Mesothelial cell of epicardium (in vitro differentiated cells): Measurements from ENCODE around the gene ALOX5. TPM values are rescaled to one million over a fixed set of nuclear protein-coding genes. Genes with fewer than 3 reads are reported as not detected.
A peak's percentile ranks its signal among the peaks of the same experiment; 100 is the strongest.

ENCODE experiments used
- DNase-seq, 2 experiments: peaks; one replicate each; pipeline ENCODE4 v3.0.0; 2021; ENCODE audit warnings: low spot score in 2 of 2; ENCODE audit not compliant: unreplicated experiment in 2 of 2
- H3K27ac Mint-ChIP-seq: 2 replicates; pipeline ENCODE4 v1.8.0; 2021; ENCODE audit warnings: mixed read lengths
- H3K27me3 Mint-ChIP-seq: 2 replicates; pipeline ENCODE4 v1.8.0; 2021; ENCODE audit warnings: low read depth, mixed read lengths
- H3K36me3 Mint-ChIP-seq: 2 replicates; pipeline ENCODE4 v1.8.0; 2021; ENCODE audit warnings: mixed read lengths
- H3K4me1 Mint-ChIP-seq: 2 replicates; pipeline ENCODE4 v1.8.0; 2021; ENCODE audit warnings: mixed read lengths
- H3K4me3 Mint-ChIP-seq: 2 replicates; pipeline ENCODE4 v1.8.0; 2021; ENCODE audit warnings: mild to moderate bottlenecking, moderate library complexity, mixed read lengths
- H3K9me3 Mint-ChIP-seq: 2 replicates; pipeline ENCODE4 v1.8.0; 2021; ENCODE audit warnings: mixed read lengths
- CTCF ChIP-seq: fragments of 200-600 bp; sonication (generic); IDR thresholded peaks from one replicate; pipeline ENCODE4 v1.5.0; 2021; ENCODE audit warnings: antibody characterized with exemption; ENCODE audit not compliant: unreplicated experiment
- total RNA-seq: library from RNA; stranded (reverse); gene quantifications from 3 replicates; pipeline ENCODE4 v1.2.1, GENCODE V29; 2021

Gene ALOX5
- total RNA-seq, 1 donor from 2014 or later, result 9.6 TPM

DNA sequence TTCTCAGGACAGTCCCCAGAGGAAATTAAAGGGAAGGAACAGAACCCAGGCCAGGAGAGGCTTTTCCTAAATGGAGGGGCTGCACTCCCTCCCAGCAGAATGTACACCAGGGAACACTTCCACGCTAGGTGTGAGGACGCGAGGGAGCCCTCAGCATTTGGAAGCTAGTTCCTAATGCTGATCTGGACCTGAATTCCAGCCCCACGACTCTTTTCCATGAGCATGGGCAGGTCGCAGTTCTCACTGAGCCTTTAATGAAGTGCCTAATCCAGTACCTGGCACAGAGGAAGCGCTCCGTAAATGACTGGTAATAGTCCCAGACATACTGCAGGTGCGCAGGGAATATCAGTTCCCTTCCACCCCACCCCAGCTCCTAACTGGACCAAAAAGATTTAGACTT, 1.1 kb downstream of the ALOX5 start:
- Mint-ChIP-seq H3K4me3 (peak overlapping the region; percentile 45), H3K27ac (no peak overlapping the region), H3K27me3 (peaks cover 81% of the 10 kb centered on the region), H3K4me1 (peaks cover 15% of the 10 kb centered on the region), H3K9me3 (no peaks in the 10 kb centered on the region), H3K36me3 (no peaks in the 10 kb centered on the region)
- no peak for DNase-seq
- no peak for TF ChIP-seq CTCF

DNA sequence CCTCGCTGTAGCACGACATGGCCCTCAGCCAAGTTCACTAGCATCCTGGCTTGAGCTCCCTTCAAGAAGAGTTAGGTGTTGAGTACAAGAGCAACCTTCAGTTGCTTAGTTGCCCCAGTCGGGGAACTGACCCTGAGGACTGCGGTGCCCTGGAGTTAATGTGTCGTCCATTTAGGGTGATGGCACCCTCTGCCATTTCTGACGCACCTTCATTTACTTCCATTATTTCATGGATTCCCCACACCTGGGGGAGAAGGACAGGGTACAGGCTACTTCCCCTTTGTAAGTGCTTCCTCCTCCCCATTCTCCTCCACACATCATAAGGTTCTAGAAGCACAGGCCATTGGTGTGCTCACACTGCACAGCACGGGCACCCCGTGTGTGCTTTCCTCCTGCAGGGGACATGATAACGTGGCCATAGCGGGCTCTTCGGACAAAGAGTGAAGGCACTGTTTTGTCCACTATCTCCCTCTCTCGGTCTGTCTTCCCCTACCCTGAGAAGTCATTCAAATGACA, 1.8 kb downstream of the ALOX5 start:
- Mint-ChIP-seq H3K4me3 (no peak overlapping the region), H3K9me3 (no peaks in the 10 kb centered on the region), H3K27ac (no peak overlapping the region), H3K36me3 (no peaks in the 10 kb centered on the region), H3K4me1 (peaks cover 15% of the 10 kb centered on the region), H3K27me3 (peaks cover 75% of the 10 kb centered on the region)
- TF ChIP-seq CTCF, result no peak
- DNase-seq, result no peak

DNA sequence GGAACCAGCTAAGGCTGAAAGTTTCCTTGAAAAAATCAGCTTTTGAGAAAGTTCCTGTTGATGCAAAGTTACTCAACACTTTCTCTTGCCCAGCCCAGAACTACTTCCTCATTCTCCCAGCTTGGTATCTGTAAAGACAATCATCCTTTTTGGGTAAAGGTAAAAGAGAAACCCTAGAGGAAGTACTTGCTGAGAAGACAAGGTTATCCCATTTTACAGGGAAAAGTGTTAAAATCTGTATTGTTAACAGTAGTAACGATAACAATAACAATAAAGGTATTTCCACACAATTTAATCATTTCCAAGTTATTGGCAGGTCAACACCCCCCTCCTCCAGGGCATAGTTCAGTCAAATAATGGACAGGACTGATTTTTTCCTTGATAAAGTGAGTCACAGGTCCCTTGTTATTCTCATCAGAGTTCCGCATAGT, 2.4 kb downstream of the ALOX5 start:
- Mint-ChIP-seq H3K4me1 (peaks cover 15% of the 10 kb centered on the region), H3K36me3 (no peaks in the 10 kb centered on the region), H3K27ac (no peak overlapping the region), H3K4me3 (no peak overlapping the region), H3K9me3 (no peaks in the 10 kb centered on the region), H3K27me3 (peaks cover 69% of the 10 kb centered on the region)
- no peak for DNase-seq
- no peak for TF ChIP-seq CTCF

DNA sequence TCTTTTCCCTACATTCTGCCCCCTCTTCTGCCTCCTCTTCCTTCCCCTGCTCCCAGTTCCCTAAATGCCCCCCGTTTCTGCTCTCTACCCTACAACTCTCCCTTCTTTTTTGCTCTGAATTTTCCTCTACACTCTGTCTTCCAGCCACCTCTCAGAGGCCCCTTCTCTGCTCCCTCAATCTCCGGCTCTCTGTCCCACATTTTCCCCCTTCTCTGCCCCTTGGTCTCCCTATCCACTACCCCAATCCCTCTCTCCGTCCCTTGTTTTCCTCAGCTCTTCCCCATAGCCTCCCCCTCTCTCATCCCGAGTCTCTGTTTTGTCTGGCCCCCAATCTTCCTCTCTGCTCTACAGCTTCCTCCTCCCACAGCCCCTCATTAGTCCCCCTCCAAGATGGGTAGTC, 3.3 kb downstream of the ALOX5 start:
- H3K27me3 Mint-ChIP-seq, result peaks cover 66% of the 10 kb centered on the region
- no peak for TF ChIP-seq CTCF
- no peaks in the 10 kb centered on the region for H3K9me3 Mint-ChIP-seq
- peaks cover 15% of the 10 kb centered on the region for H3K4me1 Mint-ChIP-seq
- no peaks in the 10 kb centered on the region for H3K36me3 Mint-ChIP-seq
- DNase-seq, result no peak
- H3K4me3 Mint-ChIP-seq, result no peak overlapping the region
- no peak overlapping the region for H3K27ac Mint-ChIP-seq

- no peak for DNase-seq
- H3K4me3 Mint-ChIP-seq, result no peak overlapping the region
- peaks cover 61% of the 10 kb centered on the region for H3K27me3 Mint-ChIP-seq
- no peaks in the 10 kb centered on the region for H3K9me3 Mint-ChIP-seq
- peaks cover 14% of the 10 kb centered on the region for H3K4me1 Mint-ChIP-seq
- TF ChIP-seq CTCF, result no peak
- H3K36me3 Mint-ChIP-seq, result no peaks in the 10 kb centered on the region
- no peak overlapping the region for H3K27ac Mint-ChIP-seq
Measured at GRCh38 chr10:45377858-45378257, 3.8 kb downstream of the ALOX5 start.
